BJ (cell line): ENCODE results near the gene C19orf67. TPM values are rescaled to one million over a fixed set of nuclear protein-coding genes. Genes with fewer than 3 reads are reported as not detected.

Experiments used
- CTCF ChIA-PET: fragments of 350-600 bp; formaldehyde crosslinking; extraction: SDS; loops from one replicate; lab custom pipeline; 2021; ENCODE audit warnings: antibody characterized with exemption, inconsistent platforms; lab: Yijun Ruan, JAX
- POLR2A ChIA-PET: fragments of 300-600 bp; sonication (Branson Sonifier 250); formaldehyde crosslinking; extraction: SDS; loops from one replicate; lab custom pipeline; 2021; ENCODE audit warnings: antibody characterized with exemption; lab: Charles Lee
- DNase-seq: peaks from one replicate; pipeline ENCODE4 v3.0.0-alpha.2; 2011; ENCODE audit warnings: low read depth
- H3K27me3 ChIP-seq: 2 replicates; pipeline ENCODE4 v1.6.0; 2011; ENCODE audit warnings: low read length; ENCODE audit not compliant: control insufficient read depth, insufficient read depth
- H3K36me3 ChIP-seq: 2 replicates; pipeline ENCODE4 v1.5.1; 2011; ENCODE audit warnings: low read length; ENCODE audit not compliant: control insufficient read depth, insufficient read depth
- H3K4me3 ChIP-seq: 2 replicates; pipeline ENCODE4 v1.5.1; 2011; ENCODE audit warnings: low read depth, mild to moderate bottlenecking, control low read depth, low read length
- polyA plus RNA-seq: library from polyadenylated mRNA; depleted of rRNA; stranded (reverse); fragments of >200 nt; gene quantifications from 2 replicates; pipeline ENCODE4 v1.2.3, GENCODE V29; 2011; rRNA removed
- TF ChIP-seq, protein P1 (sequence below): IDR thresholded peaks from 2 replicates; pipeline ENCODE4 v1.5.1; 2011; ENCODE audit warnings: low read depth, mild to moderate bottlenecking, control low read depth, inconsistent platforms, low read length, moderate library complexity; ENCODE audit not compliant: insufficient read depth

Gene C19orf67
- polyA plus RNA-seq, 1 experiment: not detected

DNA sequence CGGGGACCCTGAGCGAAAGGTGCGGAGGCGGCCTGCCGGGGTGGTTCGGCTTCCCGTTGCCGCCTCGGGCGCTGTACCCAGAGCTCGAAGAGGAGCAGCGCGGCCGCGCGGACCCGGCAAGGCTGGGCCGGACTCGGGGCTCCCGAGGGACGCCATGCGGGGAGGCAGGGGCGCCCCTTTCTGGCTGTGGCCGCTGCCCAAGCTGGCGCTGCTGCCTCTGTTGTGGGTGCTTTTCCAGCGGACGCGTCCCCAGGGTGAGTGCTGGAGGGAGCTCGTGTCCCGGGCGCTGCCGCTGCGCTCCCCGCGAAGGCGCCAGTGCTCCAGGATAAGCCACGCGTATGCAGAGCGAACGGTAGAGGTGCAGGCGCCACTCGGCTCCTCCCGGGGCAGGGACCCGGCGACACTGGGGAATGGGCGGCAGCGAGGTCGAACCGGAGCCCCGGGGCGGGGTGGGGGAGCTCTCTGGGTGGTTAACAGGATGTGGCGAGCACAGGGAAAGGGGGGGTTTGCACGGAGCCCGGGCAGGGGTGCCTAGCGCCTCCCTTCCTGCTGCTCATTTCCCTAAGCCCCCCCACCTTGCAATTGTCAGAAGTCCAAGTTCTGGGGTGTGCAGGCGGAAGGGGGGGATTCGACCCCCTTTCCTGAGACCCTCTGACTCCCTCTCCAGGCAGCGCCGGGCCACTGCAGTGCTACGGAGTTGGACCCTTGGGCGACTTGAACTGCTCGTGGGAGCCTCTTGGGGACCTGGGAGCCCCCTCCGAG lies 53.7 kb downstream of the C19orf67 start, which contains the start of gene IL27RA:
Gene IL27RA, plus strand, starts transcription at position 44 of the 762 bp plus-strand sequence. Its CDS starts 111 bp downstream, at position 155.
- peaks cover 6% of the 10 kb centered on the region for H3K27me3 ChIP-seq
- no peak for DNase-seq
- H3K36me3 ChIP-seq: no peaks in the 10 kb centered on the region
- TF ChIP-seq, protein P1, sequence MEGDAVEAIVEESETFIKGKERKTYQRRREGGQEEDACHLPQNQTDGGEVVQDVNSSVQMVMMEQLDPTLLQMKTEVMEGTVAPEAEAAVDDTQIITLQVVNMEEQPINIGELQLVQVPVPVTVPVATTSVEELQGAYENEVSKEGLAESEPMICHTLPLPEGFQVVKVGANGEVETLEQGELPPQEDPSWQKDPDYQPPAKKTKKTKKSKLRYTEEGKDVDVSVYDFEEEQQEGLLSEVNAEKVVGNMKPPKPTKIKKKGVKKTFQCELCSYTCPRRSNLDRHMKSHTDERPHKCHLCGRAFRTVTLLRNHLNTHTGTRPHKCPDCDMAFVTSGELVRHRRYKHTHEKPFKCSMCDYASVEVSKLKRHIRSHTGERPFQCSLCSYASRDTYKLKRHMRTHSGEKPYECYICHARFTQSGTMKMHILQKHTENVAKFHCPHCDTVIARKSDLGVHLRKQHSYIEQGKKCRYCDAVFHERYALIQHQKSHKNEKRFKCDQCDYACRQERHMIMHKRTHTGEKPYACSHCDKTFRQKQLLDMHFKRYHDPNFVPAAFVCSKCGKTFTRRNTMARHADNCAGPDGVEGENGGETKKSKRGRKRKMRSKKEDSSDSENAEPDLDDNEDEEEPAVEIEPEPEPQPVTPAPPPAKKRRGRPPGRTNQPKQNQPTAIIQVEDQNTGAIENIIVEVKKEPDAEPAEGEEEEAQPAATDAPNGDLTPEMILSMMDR: peak; percentile 87
- ChIA-PET CTCF (interaction anchor here (0.6 to 2.3 kb wide), 32 partner anchors 9 to 386 kb away, joined by 3 to 21 read pairs (median 4); partner anchors contain the start of genes ADGRE5, PALM3, PODNL1 and PRKACA), POLR2A (no interaction called here)
- H3K4me3 ChIP-seq: peak within 1 kb of the TSS; percentile 61

Other genes with a start within 250 kb of the C19orf67 start
- 0.20 and 0.55 TPM in 2 replicates for gene NANOS3, start 208.6 kb downstream of the C19orf67 start, polyA plus RNA-seq
- gene BRME1, start 179.7 kb downstream of the C19orf67 start, polyA plus RNA-seq: 0.38 and 0.94 TPM in 2 replicates
- 8.0 and 13.1 TPM in 2 replicates for gene CC2D1A, start 179.6 kb downstream of the C19orf67 start, polyA plus RNA-seq
- 12.5 and 18.6 TPM in 2 replicates for gene PODNL1, start 147.4 kb downstream of the C19orf67 start, polyA plus RNA-seq
- gene DCAF15, start 133.3 kb downstream of the C19orf67 start, polyA plus RNA-seq: 11.0 and 20.0 TPM in 2 replicates
- gene RFX1, start 79.5 kb downstream of the C19orf67 start, polyA plus RNA-seq: 0.37 and 0.78 TPM in 2 replicates
- gene RLN3, start 57.6 kb downstream of the C19orf67 start, polyA plus RNA-seq: not detected in 2 replicates
- gene IL27RA, start 54.0 kb downstream of the C19orf67 start, polyA plus RNA-seq: 4.4 and 6.6 TPM in 2 replicates
- gene PALM3, start 23.7 kb downstream of the C19orf67 start, polyA plus RNA-seq: 0.15 and 0.17 TPM in 2 replicates
- 0.39 and 0.58 TPM in 2 replicates for gene MISP3, start 13.0 kb downstream of the C19orf67 start, polyA plus RNA-seq
- 7.4 and 9.2 TPM in 2 replicates for gene SAMD1, start 5.0 kb upstream of the C19orf67 start, polyA plus RNA-seq
- gene PRKACA, start 32.0 kb upstream of the C19orf67 start, polyA plus RNA-seq: 15.6 and 35.4 TPM in 2 replicates
- 8.2 and 11.1 TPM in 2 replicates for gene ASF1B, start 50.8 kb upstream of the C19orf67 start, polyA plus RNA-seq
- gene ADGRL1, start 120.4 kb upstream of the C19orf67 start, polyA plus RNA-seq: 1.6 and 4.0 TPM in 2 replicates